ENCODE data around the gene DACT1.

The DACT1 gene

DNA sequence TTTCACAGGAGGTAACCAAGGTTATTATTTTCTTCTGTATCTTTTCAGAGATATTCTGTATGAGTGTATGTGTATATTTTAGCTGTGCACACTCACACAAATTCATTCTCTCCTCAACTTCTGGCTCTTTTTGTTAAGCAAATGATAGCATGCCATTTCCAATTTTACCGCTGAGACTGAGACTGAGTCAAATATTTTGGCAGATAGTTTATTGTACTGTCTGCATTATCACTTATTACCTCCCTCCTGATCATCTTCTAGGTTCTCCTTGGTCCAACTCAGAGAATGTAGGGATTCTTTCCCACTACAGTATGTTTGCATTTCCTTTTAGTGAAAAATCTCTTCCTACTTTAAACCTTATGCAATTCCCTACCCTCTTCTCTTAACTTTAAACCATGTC lies 33.3 kb downstream of the DACT1 start:
- DNase-seq: no peak

DNA sequence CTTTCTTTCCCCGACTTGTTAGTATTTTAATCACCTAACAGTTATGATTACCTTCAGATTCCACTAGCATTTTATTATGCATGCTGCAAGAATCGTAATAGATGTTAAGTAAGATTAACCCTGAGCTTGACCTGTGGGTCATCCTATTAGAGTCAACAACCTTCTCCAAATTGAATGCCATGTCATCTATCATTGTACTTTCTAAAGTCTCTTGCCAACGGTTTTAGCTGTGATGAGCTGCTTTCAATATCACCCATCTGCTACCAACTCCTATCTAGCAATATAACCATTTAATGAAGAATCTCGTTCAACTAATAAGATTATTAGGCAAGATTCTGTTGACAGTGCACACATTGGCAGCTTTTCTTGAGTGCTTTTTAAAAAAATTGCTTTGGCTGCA lies 33.7 kb downstream of the DACT1 start:
- no peak for DNase-seq

DNA sequence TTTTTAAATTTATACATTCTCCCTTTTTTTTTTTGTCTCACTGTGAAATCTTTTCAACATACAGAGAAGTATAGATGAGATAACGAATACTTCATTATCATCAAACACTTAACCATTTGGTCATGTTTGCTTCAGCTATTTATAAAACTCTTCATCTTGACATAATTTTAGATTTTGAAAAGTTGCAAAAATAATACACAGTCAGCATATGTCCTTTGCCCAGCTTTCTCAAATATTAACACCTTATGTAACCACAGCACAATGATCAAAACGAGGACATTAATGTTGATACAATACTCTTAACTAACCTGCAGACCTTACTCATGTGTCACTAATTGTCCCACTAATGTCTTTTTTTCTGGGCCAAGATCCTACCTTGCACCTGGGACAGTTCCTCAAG lies 36.0 kb downstream of the DACT1 start:
- DNase-seq: no peak

GRCh38 chr14:58677001-58677400 lies 39.2 kb downstream of the DACT1 start:
- no peak for DNase-seq

GRCh38 chr14:58677517-58677916 lies 39.8 kb downstream of the DACT1 start:
- no peak for DNase-seq

- DNase-seq: no peak
Observed at GRCh38 chr14:58677996-58678395, 40.2 kb downstream of the DACT1 start.

GRCh38 chr14:58680698-58681097 lies 42.9 kb downstream of the DACT1 start:
- DNase-seq: no peak

DNA sequence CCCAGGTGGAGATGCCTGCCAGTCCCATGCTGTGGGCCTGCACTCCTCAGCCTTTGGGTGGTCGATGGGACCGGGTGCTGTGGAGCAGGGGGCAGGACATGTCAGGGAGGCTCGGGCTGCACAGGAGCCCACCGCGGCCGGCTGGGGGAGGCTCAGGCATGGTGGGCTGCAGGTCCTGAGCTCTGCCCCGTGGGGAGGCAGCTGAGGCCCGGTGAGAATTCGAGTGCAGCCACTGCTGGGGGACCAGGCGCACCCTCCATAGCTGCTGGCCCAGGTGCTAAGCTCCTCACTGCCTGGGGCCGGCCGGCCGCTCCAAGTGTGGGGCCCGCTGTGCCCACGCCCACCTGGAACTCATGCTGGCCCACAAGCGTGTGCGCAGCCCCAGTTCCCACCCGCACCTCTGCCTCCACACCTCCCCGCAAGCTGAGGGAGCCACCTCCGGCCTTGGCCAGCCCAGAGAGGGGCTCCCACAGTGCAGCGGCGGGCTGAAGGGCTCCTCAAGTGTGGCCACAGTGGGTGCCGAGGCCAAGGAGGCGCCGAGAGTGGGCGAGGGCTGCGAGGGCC lies 49.6 kb downstream of the DACT1 start:
- no peak for DNase-seq

GRCh38 chr14:58690801-58691516 lies 53.2 kb downstream of the DACT1 start:
- no peak for DNase-seq

DNA sequence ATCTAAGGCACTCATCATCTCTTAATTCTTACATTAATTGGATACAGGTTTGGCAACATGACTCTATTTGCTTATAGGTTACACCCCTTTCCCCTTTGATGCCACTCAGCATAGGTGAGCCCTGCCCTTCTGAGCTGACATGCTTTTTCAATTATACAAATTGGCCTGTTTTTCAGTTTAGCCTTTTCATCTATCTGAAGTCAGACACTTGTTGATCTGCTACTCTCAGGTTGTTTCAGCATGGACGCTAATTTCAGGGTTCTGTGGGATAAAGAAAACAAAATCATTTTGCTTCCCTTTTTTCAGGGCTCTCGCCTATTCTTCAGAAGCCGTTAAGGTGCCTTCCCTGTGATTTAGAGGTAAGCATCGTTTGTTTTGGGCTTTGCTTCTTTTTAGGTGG lies 55.3 kb downstream of the DACT1 start:
- no peak for DNase-seq

DNA sequence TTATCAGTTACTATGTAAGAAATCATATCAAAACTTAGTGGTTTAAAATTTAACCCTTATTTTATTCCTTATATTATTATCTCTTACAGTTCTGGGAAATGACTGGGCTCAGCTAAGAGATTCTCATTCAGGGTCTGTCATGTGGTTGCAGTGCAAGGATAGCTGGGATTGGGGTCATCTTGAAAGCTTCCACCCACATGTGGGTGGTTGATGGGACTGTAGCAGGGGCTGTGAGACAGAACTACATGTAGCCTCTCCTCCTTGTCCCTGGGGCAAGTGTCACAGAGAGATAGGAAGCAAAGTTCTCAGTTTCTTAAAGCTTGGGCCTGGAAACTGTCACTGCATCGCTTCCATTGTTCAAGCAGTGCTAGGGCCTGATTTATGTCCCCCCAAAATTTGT lies 57.8 kb downstream of the DACT1 start:
- DNase-seq: no peak

DNA sequence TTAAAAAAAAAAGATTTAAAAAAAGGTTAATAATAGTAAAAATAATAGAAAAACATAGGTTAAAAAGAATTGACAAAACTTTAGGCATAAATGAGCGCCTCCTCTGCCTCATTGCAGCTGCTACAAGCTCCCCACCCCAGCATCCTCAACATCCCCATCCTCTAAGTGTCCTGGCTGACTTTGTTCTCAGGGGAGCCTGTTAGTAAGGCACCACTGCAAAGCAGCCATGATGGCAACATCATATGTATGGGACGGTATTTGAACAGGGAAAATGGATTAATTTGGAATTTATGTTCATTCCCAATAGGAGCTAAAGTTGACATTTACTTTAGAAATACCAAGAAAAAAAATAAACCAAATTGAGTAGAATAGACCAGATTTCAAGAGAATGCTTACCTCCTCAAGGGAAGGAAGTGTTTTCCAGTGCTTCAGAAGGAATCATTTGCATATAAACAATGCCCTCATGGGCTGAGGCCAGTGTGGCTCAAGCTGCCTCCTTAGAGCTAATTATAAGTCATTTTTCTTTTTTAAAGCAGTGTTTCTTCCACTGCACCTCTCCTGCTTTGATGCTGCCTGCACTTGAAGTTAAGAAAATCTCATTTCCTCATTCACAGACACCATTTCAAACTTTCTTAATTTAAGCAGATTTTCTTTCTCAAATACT lies 59.6 kb downstream of the DACT1 start:
- DNase-seq: no peak

Measured in NCI-H2171 (cell line).